Smooth muscle cell (in vitro differentiated cells): ENCODE data around the gene FAM180B. TPM values are rescaled to one million over a fixed set of nuclear protein-coding genes. Genes with fewer than 3 reads are reported as not detected.
"Not testable (repeated sequence)": the region's sequence is repeated elsewhere in the genome, so short reads cannot be mapped to it uniquely, and the experiment has no call there.

ENCODE experiments used
- DNase-seq: peaks from one replicate; lab custom pipeline; 2025; ENCODE audit not compliant: unreplicated experiment; lab: John Stamatoyannopoulos, UW
- H2AFZ ChIP-seq: fragments of 200-600 bp; sonication (generic); 2 replicates; pipeline ENCODE4 v1.6.0; 2016; ENCODE audit warnings: antibody characterized with exemption, low read depth, mild to moderate bottlenecking
- H3F3A ChIP-seq: fragments of 200-600 bp; sonication (generic); 2 replicates; pipeline ENCODE4 v1.6.0; 2017; ENCODE audit warnings: antibody characterized with exemption, low read depth
- H3K27ac ChIP-seq: fragments of 200-600 bp; sonication (generic); 2 replicates; pipeline ENCODE4 v1.5.1; 2016; ENCODE audit warnings: low read depth, mild to moderate bottlenecking
- H3K27me3 ChIP-seq: fragments of 200-600 bp; sonication (generic); 2 replicates; pipeline ENCODE4 v1.6.1; 2016; ENCODE audit warnings: low read depth, mild to moderate bottlenecking
- H3K36me3 ChIP-seq: fragments of 200-600 bp; sonication (generic); 2 replicates; pipeline ENCODE4 v1.5.1; 2016; ENCODE audit warnings: low read depth
- H3K4me1 ChIP-seq: fragments of 200-600 bp; sonication (generic); 2 replicates; pipeline ENCODE4 v1.5.1; 2016; ENCODE audit warnings: low read depth
- H3K4me2 ChIP-seq: fragments of 200-600 bp; sonication (generic); 2 replicates; pipeline ENCODE4 v1.6.0; 2016; ENCODE audit warnings: mild to moderate bottlenecking
- H3K4me3 ChIP-seq: fragments of 200-600 bp; sonication (generic); 2 replicates; pipeline ENCODE4 v1.5.1; 2016; ENCODE audit warnings: mild to moderate bottlenecking
- H3K79me2 ChIP-seq: fragments of 200-600 bp; sonication (generic); 2 replicates; pipeline ENCODE4 v1.6.0; 2016; ENCODE audit warnings: low read depth, mild to moderate bottlenecking
- H3K9ac ChIP-seq: fragments of 200-600 bp; sonication (generic); 2 replicates; pipeline ENCODE4 v1.6.0; 2016; ENCODE audit warnings: low read depth
- H3K9me3 ChIP-seq: fragments of 200-600 bp; sonication (generic); replicated peaks from 2 replicates; pipeline ENCODE4 v1.5.1; 2016; ENCODE audit warnings: low read depth
- H4K20me1 ChIP-seq: fragments of 200-600 bp; sonication (generic); 2 replicates; pipeline ENCODE4 v1.6.0; 2016; ENCODE audit warnings: low read depth
- whole genome bisulfite sequencing: methylation state at CpG from one replicate; pipeline ENCODE4 v1.1.7; 2016; ENCODE audit warnings: low lambda C conversion rate; 5-methylcytosine and 5-hydroxymethylcytosine counted together
- polyA plus RNA-seq: library from polyadenylated mRNA; unstranded; fragments of >200 nt; fragmentation: Nextera tagmentation; extraction: Ambion mirVana; gene quantifications from 2 replicates; pipeline ENCODE4 v1.2.1, GENCODE V29; 2016
- total RNA-seq: library from RNA; depleted of rRNA; stranded (reverse); fragments of >200 nt; gene quantifications from 2 replicates; pipeline ENCODE4 v1.2.3, GENCODE V29; 2014
- TF ChIP-seq, protein P1 (sequence below): fragments of 200-600 bp; sonication (generic); IDR thresholded peaks from 2 replicates; pipeline ENCODE4 v1.5.1; 2017; ENCODE audit warnings: borderline replicate concordance, mild to moderate bottlenecking, antibody characterized with exemption; ENCODE audit not compliant: insufficient read depth, poor library complexity, severe bottlenecking

The FAM180B gene
- total and polyA plus RNA-seq, 2 experiments from 2014 or later = not detected

DNA sequence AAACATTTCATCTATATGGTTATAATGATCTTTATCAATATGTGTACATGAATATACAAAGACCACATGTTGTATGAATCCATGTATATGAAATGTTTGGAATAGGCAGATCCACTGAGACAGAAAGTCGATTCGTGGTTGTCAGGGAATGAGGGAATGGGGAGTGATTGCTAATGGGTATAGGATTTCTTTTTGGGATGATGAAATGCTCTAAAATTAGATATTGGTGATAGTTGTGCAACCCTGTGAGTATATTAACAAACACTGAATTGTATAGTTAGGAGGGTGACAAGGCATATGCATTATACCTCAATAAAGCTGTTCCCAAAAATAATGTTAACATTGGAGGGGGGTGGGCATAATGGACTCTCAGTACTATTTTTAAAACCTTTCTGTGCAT lies 26.1 kb upstream of the FAM180B start:
- TF ChIP-seq, protein P1, sequence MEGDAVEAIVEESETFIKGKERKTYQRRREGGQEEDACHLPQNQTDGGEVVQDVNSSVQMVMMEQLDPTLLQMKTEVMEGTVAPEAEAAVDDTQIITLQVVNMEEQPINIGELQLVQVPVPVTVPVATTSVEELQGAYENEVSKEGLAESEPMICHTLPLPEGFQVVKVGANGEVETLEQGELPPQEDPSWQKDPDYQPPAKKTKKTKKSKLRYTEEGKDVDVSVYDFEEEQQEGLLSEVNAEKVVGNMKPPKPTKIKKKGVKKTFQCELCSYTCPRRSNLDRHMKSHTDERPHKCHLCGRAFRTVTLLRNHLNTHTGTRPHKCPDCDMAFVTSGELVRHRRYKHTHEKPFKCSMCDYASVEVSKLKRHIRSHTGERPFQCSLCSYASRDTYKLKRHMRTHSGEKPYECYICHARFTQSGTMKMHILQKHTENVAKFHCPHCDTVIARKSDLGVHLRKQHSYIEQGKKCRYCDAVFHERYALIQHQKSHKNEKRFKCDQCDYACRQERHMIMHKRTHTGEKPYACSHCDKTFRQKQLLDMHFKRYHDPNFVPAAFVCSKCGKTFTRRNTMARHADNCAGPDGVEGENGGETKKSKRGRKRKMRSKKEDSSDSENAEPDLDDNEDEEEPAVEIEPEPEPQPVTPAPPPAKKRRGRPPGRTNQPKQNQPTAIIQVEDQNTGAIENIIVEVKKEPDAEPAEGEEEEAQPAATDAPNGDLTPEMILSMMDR = no peak
- 89% methylated on average over 2 of the region's 2 CpGs for WGBS

GRCh38 chr11:47562393-47562792 lies 24.1 kb upstream of the FAM180B start:
- not testable (repeated sequence) for DNase-seq, H3K27ac ChIP-seq, H3K9ac ChIP-seq, H3K36me3 ChIP-seq, H3K4me3 ChIP-seq, H3K4me1 ChIP-seq, H3K4me2 ChIP-seq, H2AFZ ChIP-seq, H3F3A ChIP-seq, H3K27me3 ChIP-seq, H4K20me1 ChIP-seq, H3K9me3 ChIP-seq
- 93% methylated on average over 4 of the region's 4 CpGs for WGBS
- H3K79me2 ChIP-seq = peaks cover 20% of the 10 kb centered on the region

More for the DNA sequence above, 26.1 kb upstream of the FAM180B start:
- no peak overlapping the region for H3K9ac ChIP-seq
- no peaks in the 10 kb centered on the region for H3F3A ChIP-seq
- H3K27me3 ChIP-seq = no peaks in the 10 kb centered on the region
- no peaks in the 10 kb centered on the region for H4K20me1 ChIP-seq
- no peak overlapping the region for H3K4me3 ChIP-seq
- H3K36me3 ChIP-seq = no peaks in the 10 kb centered on the region
- no peak for DNase-seq
- no peaks in the 10 kb centered on the region for H3K4me1 ChIP-seq
- H3K27ac ChIP-seq = no peak overlapping the region
- no peaks in the 10 kb centered on the region for H3K9me3 ChIP-seq
- no peak overlapping the region for H2AFZ ChIP-seq
- H3K4me2 ChIP-seq = no peak overlapping the region
- H3K79me2 ChIP-seq = peaks cover 3% of the 10 kb centered on the region

GRCh38 chr11:47564366-47564765 lies 22.1 kb upstream of the FAM180B start:
- H3K4me2 ChIP-seq = peak overlapping the region; percentile 100
- not testable (repeated sequence) for H3K4me3 ChIP-seq, H3K9me3 ChIP-seq, H3K27ac ChIP-seq, H4K20me1 ChIP-seq, H3K4me1 ChIP-seq, H3F3A ChIP-seq, DNase-seq, H2AFZ ChIP-seq, H3K27me3 ChIP-seq, H3K9ac ChIP-seq, H3K36me3 ChIP-seq
- 98% methylated on average over 10 of the region's 10 CpGs for WGBS
- H3K79me2 ChIP-seq = peaks cover 37% of the 10 kb centered on the region

- no peaks in the 10 kb centered on the region for H3K4me1 ChIP-seq
- 29% methylated on average over 9 of the region's 11 CpGs for WGBS
- peaks cover 38% of the 10 kb centered on the region for H3K79me2 ChIP-seq
- H3K4me2 ChIP-seq = peak overlapping the region; percentile 100
- no peaks in the 10 kb centered on the region for H3F3A ChIP-seq
- TF ChIP-seq, protein P1 = no peak
- no peak overlapping the region for H3K27ac ChIP-seq
- H4K20me1 ChIP-seq = no peaks in the 10 kb centered on the region
- H2AFZ ChIP-seq = peak overlapping the region; percentile 87
- no peaks in the 10 kb centered on the region for H3K9me3 ChIP-seq
- peak overlapping the region; percentile 95 for H3K4me3 ChIP-seq
- no peaks in the 10 kb centered on the region for H3K27me3 ChIP-seq
- H3K36me3 ChIP-seq = no peaks in the 10 kb centered on the region
- H3K9ac ChIP-seq = peak overlapping the region; percentile 87
- DNase-seq = no peak
Observed at GRCh38 chr11:47564933-47565339, 21.5 kb upstream of the FAM180B start.
